ENCODE data around the gene MYOM3. TPM values are rescaled to one million over a fixed set of nuclear protein-coding genes. Genes with fewer than 3 reads are reported as not detected.

MYOM3 gene
- total and polyA plus RNA-seq, 2 of the 13 experiments (the other 11 are each of a cell fraction or from before 2014, with no cell fraction given): 5.8 to 15.3 TPM

DNA sequence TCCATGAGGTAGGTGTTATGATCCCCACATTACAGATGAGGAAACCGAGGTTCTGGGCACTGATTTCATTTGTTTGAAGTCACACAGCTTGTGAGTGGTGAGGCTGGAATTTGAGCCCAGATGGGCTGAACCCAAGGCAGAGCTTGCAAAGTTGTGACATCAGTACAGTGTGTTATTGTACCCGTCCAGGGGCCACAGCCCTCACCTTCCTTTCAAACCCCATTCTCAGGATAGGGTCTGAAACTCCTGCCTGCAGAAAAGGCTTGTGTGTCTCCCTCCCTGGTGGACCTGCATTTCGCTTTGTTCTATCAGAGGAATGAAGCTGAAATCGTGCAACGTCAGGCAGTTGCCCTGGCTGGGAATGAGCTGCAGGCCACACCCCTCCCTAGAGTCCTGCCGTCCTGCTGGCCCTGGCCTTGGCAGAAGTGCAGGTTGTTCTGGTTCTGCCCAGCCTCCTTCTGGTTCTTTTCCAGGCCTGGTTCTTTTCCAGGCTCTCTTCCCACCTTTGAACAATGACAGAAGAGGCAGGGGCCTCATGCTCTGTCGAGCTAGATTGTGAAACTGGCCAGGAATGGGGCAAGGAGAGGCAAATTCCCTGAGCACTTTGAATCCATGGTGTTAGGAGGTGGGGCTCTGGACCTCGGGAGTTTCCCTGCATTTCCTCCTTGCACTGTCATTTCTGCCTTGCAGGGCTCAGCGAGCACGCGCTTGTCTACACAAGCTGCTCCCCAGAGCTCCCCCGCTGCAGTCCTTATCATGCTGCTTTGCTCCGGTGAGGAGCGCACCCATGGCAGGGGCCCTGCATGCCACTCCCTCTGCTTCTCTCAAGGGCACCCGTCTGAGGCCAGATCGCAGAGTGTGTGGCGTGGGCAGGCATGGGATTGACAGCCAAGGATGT is 8.2 kb upstream of the MYOM3 start (continued):
- TF ChIP-seq, protein P1, sequence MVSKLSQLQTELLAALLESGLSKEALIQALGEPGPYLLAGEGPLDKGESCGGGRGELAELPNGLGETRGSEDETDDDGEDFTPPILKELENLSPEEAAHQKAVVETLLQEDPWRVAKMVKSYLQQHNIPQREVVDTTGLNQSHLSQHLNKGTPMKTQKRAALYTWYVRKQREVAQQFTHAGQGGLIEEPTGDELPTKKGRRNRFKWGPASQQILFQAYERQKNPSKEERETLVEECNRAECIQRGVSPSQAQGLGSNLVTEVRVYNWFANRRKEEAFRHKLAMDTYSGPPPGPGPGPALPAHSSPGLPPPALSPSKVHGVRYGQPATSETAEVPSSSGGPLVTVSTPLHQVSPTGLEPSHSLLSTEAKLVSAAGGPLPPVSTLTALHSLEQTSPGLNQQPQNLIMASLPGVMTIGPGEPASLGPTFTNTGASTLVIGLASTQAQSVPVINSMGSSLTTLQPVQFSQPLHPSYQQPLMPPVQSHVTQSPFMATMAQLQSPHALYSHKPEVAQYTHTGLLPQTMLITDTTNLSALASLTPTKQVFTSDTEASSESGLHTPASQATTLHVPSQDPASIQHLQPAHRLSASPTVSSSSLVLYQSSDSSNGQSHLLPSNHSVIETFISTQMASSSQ (IDR thresholded peaks at IDR 0.05; ENCODE audit: low read depth): 0 out of 2 replicates have a peak, but pooled peaks have one; percentile 21
- TF ChIP-seq, protein P1 (CRISPR knock-in tag; IDR thresholded peaks at IDR 0.05; ENCODE audit: borderline replicate concordance): no peak
- TF ChIP-seq PLRG1 (conservative IDR thresholded peaks at IDR 0.05): no peak
- no peak for TF ChIP-seq EEA1 (CRISPR knock-in tag; IDR thresholded peaks at IDR 0.05; ENCODE audit: borderline replicate concordance)
- no peak; the same call in 1 of the 2 replicates for TF ChIP-seq ZNF788 (CRISPR knock-in tag; IDR thresholded peaks at IDR 0.05; ENCODE audit: borderline replicate concordance)
- TF ChIP-seq, protein P2, sequence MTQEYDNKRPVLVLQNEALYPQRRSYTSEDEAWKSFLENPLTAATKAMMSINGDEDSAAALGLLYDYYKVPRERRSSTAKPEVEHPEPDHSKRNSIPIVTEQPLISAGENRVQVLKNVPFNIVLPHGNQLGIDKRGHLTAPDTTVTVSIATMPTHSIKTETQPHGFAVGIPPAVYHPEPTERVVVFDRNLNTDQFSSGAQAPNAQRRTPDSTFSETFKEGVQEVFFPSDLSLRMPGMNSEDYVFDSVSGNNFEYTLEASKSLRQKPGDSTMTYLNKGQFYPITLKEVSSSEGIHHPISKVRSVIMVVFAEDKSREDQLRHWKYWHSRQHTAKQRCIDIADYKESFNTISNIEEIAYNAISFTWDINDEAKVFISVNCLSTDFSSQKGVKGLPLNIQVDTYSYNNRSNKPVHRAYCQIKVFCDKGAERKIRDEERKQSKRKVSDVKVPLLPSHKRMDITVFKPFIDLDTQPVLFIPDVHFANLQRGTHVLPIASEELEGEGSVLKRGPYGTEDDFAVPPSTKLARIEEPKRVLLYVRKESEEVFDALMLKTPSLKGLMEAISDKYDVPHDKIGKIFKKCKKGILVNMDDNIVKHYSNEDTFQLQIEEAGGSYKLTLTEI (CRISPR knock-in tag; conservative IDR thresholded peaks at IDR 0.05): no peak
- no peak for TF ChIP-seq RELA (CRISPR knock-in tag; IDR thresholded peaks at IDR 0.05)
- no peak for TF ChIP-seq ZNF256 (CRISPR knock-in tag; conservative IDR thresholded peaks at IDR 0.05)
- TF ChIP-seq MAZ (IDR thresholded peaks at IDR 0.05; ENCODE audit: borderline replicate concordance, low read depth, low read length): peak; percentile 38; the same call in 1 of the 2 replicates
- peak; percentile 62; the same call in 1 of the 2 replicates for TF ChIP-seq MAZ (CRISPR knock-in tag; IDR thresholded peaks at IDR 0.05; ENCODE audit: low read depth)
- TF ChIP-seq, protein P3, sequence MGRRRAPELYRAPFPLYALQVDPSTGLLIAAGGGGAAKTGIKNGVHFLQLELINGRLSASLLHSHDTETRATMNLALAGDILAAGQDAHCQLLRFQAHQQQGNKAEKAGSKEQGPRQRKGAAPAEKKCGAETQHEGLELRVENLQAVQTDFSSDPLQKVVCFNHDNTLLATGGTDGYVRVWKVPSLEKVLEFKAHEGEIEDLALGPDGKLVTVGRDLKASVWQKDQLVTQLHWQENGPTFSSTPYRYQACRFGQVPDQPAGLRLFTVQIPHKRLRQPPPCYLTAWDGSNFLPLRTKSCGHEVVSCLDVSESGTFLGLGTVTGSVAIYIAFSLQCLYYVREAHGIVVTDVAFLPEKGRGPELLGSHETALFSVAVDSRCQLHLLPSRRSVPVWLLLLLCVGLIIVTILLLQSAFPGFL (CRISPR knock-in tag; IDR thresholded peaks at IDR 0.05): no peak
- TF ChIP-seq, protein P4, sequence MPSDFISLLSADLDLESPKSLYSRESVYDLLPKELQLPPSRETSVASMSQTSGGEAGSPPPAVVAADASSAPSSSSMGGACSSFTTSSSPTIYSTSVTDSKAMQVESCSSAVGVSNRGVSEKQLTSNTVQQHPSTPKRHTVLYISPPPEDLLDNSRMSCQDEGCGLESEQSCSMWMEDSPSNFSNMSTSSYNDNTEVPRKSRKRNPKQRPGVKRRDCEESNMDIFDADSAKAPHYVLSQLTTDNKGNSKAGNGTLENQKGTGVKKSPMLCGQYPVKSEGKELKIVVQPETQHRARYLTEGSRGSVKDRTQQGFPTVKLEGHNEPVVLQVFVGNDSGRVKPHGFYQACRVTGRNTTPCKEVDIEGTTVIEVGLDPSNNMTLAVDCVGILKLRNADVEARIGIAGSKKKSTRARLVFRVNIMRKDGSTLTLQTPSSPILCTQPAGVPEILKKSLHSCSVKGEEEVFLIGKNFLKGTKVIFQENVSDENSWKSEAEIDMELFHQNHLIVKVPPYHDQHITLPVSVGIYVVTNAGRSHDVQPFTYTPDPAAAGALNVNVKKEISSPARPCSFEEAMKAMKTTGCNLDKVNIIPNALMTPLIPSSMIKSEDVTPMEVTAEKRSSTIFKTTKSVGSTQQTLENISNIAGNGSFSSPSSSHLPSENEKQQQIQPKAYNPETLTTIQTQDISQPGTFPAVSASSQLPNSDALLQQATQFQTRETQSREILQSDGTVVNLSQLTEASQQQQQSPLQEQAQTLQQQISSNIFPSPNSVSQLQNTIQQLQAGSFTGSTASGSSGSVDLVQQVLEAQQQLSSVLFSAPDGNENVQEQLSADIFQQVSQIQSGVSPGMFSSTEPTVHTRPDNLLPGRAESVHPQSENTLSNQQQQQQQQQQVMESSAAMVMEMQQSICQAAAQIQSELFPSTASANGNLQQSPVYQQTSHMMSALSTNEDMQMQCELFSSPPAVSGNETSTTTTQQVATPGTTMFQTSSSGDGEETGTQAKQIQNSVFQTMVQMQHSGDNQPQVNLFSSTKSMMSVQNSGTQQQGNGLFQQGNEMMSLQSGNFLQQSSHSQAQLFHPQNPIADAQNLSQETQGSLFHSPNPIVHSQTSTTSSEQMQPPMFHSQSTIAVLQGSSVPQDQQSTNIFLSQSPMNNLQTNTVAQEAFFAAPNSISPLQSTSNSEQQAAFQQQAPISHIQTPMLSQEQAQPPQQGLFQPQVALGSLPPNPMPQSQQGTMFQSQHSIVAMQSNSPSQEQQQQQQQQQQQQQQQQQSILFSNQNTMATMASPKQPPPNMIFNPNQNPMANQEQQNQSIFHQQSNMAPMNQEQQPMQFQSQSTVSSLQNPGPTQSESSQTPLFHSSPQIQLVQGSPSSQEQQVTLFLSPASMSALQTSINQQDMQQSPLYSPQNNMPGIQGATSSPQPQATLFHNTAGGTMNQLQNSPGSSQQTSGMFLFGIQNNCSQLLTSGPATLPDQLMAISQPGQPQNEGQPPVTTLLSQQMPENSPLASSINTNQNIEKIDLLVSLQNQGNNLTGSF (CRISPR knock-in tag; IDR thresholded peaks at IDR 0.05): no peak
- no peak for TF ChIP-seq FOXK2 (IDR thresholded peaks at IDR 0.05)
- TF ChIP-seq KLF13 (CRISPR knock-in tag; IDR thresholded peaks at IDR 0.05): no peak

All from HepG2 (cell line).